Measurements from ENCODE around the gene NECAB3. TPM values are rescaled to one million over a fixed set of nuclear protein-coding genes. Genes with fewer than 3 reads are reported as not detected.

The NECAB3 gene
- total RNA-seq, 2 donors from 2014 or later = 25.5 to 36.6 TPM

DNA sequence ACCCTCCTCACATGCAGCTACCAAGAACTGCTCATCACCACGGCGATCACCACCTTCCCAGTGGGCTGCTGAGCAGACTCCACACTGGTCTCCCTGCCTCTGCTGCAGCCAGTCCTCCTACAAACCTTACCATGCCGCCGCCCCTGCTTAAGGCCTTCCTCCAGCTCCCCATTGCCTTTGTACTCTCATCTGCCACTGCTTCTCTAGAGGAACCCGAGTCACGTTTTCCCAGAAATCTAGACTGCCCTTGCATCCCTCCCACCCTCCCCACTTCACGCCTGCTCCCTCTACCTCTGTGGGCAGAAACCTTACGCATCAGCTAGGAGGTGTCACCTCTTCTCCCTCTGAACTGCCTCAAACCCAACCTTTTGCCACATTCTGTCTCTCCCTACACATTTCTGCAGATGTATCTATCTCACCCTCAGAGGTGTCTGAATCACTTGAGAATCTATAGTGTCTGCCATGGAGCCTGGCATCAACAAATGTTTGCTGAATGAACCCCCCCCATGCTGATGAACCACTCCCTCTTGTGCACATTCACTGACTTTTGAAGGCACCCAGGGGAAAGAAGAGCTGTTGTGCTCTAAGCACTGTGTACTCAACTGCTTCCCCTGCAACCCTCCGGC is 7.6 kb upstream of the NECAB3 start:
- intact Hi-C loops (cut with DNase I) = no loop called here
- no peak for DNase-seq (ENCODE audit: low spot score)

DNA sequence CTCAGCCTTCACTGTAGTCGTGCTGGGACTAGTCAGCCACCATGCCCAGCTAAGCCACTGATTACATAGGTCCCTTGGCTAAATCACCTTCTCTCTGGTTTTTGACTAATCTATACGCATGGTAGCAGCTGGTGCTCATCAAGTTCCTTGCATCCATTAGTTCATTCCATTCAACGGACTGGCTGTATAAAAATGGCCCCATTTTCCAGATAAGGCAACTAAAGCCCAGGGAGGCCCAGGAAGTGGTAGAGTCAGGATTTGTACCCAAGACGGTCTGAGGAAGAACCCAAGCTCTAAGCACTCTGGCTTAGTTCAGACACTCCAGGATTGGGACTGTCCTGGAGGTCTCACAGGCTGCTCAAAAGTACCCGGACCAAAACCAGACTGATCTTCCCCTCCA is 7.1 kb upstream of the NECAB3 start:
- intact Hi-C loops (cut with DNase I) = no loop called here
- no peak for DNase-seq (ENCODE audit: low spot score)

- intact Hi-C loops (cut with DNase I) = no loop called here
- DNase-seq (ENCODE audit: low spot score) = no peak
Measured at GRCh38 chr20:33680686-33681085, 6.5 kb upstream of the NECAB3 start.

GRCh38 chr20:33679758-33680485 is 5.7 kb upstream of the NECAB3 start:
- no peak for DNase-seq (ENCODE audit: low spot score)
- intact Hi-C loops (cut with DNase I) = no loop called here

GRCh38 chr20:33677991-33678702 is 3.9 kb upstream of the NECAB3 start:
- DNase-seq (ENCODE audit: low spot score) = no peak
- intact Hi-C loops (cut with DNase I) = no loop called here

DNA sequence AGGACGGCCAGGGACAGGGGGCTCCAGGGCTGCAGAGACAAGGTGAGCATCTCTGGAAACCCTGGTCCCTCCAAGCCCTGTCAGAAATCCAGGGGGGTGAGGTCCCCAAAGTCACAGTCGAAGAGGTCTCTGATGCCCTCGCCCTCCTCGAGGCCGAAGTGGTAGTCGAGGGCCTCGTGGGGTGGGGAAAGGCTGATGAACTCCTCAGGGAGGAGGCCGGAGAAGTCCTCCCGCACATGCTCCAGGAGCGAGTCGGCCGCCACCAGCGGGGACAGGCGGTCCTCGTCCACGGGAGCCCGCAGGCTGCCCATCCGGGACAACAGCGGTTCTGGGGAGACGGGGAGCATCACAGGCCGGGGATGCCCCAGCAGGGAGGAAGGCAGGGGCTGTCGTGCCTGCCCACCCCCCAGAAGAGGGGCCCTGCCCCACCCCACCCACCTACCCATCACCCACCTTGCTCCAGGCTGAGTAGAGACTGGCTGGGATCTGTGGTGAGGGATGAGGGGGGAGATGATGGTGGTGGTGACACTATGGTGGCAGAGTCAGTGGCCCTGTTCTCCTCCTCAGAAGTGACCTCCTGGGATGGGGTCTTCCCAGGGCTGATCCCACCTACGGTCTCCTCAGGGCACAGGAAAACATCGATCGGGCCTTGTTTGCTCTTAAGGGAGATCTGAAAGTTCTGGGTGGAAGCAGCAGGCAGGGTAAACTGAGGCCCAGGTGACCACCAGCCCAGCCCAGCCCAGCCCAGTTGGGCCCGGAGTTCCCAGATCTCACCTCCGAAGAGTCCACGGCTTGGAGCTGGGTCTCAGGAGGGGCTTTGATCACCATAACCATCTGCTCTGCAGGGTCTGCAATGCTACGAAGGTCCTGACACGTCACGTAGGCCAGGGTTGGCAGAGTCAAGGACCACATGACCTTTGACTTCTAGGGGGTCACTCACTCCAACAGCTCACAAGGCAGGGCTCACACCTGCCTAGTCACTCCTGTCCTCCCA is 2.7 kb upstream of the NECAB3 start:
- intact Hi-C loops (cut with DNase I) = no loop called here
- no peak for DNase-seq (ENCODE audit: low spot score)

GRCh38 chr20:33676121-33676520 is 1.9 kb upstream of the NECAB3 start:
- no peak for DNase-seq (ENCODE audit: low spot score)
- intact Hi-C loops (cut with DNase I) = no loop called here

- intact Hi-C loops (cut with DNase I) = no loop called here
- no peak for DNase-seq (ENCODE audit: low spot score)
Measured at GRCh38 chr20:33675136-33675959, 1.1 kb upstream of the NECAB3 start.

- DNase-seq (ENCODE audit: low spot score) = no peak
- intact Hi-C loops (cut with DNase I) = no loop called here
Measured at GRCh38 chr20:33673410-33674293, 576 bp downstream of the NECAB3 start.

- intact Hi-C loops (cut with DNase I) = no loop called here
- no peak for DNase-seq (ENCODE audit: low spot score)
Measured at GRCh38 chr20:33673114-33673409, 1.2 kb downstream of the NECAB3 start.

GRCh38 chr20:33672426-33673113 is 1.7 kb downstream of the NECAB3 start:
- intact Hi-C loops (cut with DNase I) = no loop called here
- DNase-seq (ENCODE audit: low spot score) = no peak

GRCh38 chr20:33671573-33672288 is 2.5 kb downstream of the NECAB3 start:
- no peak for DNase-seq (ENCODE audit: low spot score)
- intact Hi-C loops (cut with DNase I) = no loop called here

GRCh38 chr20:33670715-33671499 is 3.3 kb downstream of the NECAB3 start:
- intact Hi-C loops (cut with DNase I) = no loop called here

DNA sequence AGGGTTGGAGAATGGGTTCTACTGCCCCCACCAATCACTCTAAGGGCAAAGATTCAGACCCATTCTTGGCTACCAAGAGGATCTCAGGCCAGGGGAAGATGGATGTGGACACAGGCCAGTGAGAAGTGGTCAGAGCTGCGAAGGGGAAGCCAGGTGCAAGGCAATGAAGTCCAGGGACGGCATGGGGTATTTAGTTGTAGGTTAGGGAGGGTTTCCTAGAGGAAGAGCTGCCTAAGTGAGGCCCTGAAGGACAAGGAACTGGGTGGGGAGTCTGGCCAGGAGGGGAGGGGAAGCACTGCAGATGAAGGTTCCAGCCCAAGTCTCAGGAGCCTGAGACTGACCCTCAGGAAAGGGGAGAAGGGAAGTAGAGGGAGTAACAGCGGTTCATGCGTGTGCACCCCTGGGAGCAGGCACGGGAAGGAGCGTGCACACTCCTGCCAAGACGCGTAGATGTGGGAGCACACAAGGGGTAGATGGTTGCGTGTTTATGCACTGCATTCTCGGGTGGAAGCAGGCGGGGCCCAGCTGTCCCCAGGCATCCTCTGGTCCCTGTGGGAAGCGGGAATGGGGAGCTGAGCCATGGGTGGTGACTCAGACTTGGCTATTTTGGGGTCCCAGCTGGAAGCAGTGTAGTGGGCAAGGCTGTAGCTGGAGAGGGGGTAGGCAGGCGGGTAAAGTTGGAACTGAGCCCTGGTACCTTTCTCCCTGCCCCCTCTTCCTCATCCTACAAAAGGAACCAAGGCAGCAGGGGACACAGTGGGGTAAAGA is 4.2 kb downstream of the NECAB3 start:
- intact Hi-C loops (cut with DNase I) = loop anchor here in 1 of 2 donors (5.0 kb wide), 1 partner anchor 62 kb away; the partner anchor contains the start of gene ZNF341
- DNase-seq (ENCODE audit: low spot score) = no peak

More at GRCh38 chr20:33670715-33671499, 3.3 kb downstream of the NECAB3 start:
- DNase-seq (ENCODE audit: low spot score) = no peak

- intact Hi-C loops (cut with DNase I) = loop anchor here in 1 of 2 donors (5.0 kb wide), 1 partner anchor 63 kb away; the partner anchor contains the start of gene ZNF341
- no peak for DNase-seq (ENCODE audit: low spot score)
Measured at GRCh38 chr20:33669224-33669623, 5.0 kb downstream of the NECAB3 start.
